ENCODE results near the gene KCTD10. TPM values are rescaled to one million over a fixed set of nuclear protein-coding genes. Genes with fewer than 3 reads are reported as not detected.

KCTD10 gene
- total and polyA plus RNA-seq, 8 donors, result 6.7 to 16.7 (median 10.7) TPM

GRCh38 chr12:109504068-109504467, 27.0 kb upstream of the KCTD10 start:
- FAIRE-seq (no peak), DNase-seq (no peak), ATAC-seq (no peak)
- TF ChIP-seq CTCF (IDR thresholded peaks at IDR 0.05), result no peak
- H3K27me3 ChIP-seq, result no peaks in the 10 kb centered on the region
- H3K4me1 ChIP-seq, result no peaks in the 10 kb centered on the region
- H3K36me3 ChIP-seq, result peaks cover 20 to 95% (median 30%) of the 10 kb centered on the region in 3 donors
- no peak overlapping the region for H3K4me3 ChIP-seq
- intact Hi-C loops (cut with DNase I), result no loop called here
- H3K27ac ChIP-seq, result no peak overlapping the region
- H3K9me3 ChIP-seq, result no peaks in the 10 kb centered on the region
- WGBS, 2 donors, result 53 to 54% methylated on average over 1 of the region's 1 CpG

GRCh38 chr12:109503611-109504010, 26.5 kb upstream of the KCTD10 start:
- Histone ChIP-seq H3K27ac (no peak overlapping the region), H3K27me3 (no peaks in the 10 kb centered on the region), H3K36me3 (peaks cover 20 to 94% (median 30%) of the 10 kb centered on the region in 3 donors), H3K4me1 (no peaks in the 10 kb centered on the region), H3K4me3 (no peak overlapping the region), H3K9me3 (no peaks in the 10 kb centered on the region)
- no peak for TF ChIP-seq CTCF (IDR thresholded peaks at IDR 0.05)
- ATAC-seq (no peak), FAIRE-seq (no peak), DNase-seq (no peak)
- WGBS, 2 donors, result 54 to 70% methylated on average over 3 of the region's 3 CpGs
- intact Hi-C loops (cut with DNase I), result no loop called here

- 95 to 96% methylated on average over 5 of the region's 5 CpGs for WGBS, 2 donors
- intact Hi-C loops (cut with DNase I), result no loop called here
- no peak for TF ChIP-seq CTCF (IDR thresholded peaks at IDR 0.05)
- Histone ChIP-seq H3K27me3 (no peaks in the 10 kb centered on the region), H3K9me3 (no peaks in the 10 kb centered on the region), H3K27ac (no peak overlapping the region), H3K36me3 (peaks cover 20 to 90% (median 22%) of the 10 kb centered on the region in 3 donors), H3K4me1 (no peaks in the 10 kb centered on the region), H3K4me3 (no peak overlapping the region)
- DNase-seq (no peak), ATAC-seq (no peak), FAIRE-seq (no peak)
Observed at GRCh38 chr12:109502332-109502731, 25.2 kb upstream of the KCTD10 start.

GRCh38 chr12:109501299-109501698, 24.2 kb upstream of the KCTD10 start:
- peaks cover 20 to 80% (median 22%) of the 10 kb centered on the region in 3 donors for H3K36me3 ChIP-seq
- TF ChIP-seq CTCF (IDR thresholded peaks at IDR 0.05), result no peak
- H3K4me3 ChIP-seq, result no peak overlapping the region
- ATAC-seq (no peak), FAIRE-seq (no peak), DNase-seq (no peak)
- H3K9me3 ChIP-seq, result no peaks in the 10 kb centered on the region
- WGBS, 2 donors, result 87 to 94% methylated on average over 6 of the region's 6 CpGs
- intact Hi-C loops (cut with DNase I), result no loop called here
- no peaks in the 10 kb centered on the region for H3K4me1 ChIP-seq
- H3K27ac ChIP-seq, result no peak overlapping the region
- H3K27me3 ChIP-seq, result no peaks in the 10 kb centered on the region

GRCh38 chr12:109500406-109501185, 23.5 kb upstream of the KCTD10 start:
- no peak for FAIRE-seq
- Histone ChIP-seq H3K27me3 (no peaks in the 10 kb centered on the region), H3K36me3 (peaks cover 15 to 74% (median 18%) of the 10 kb centered on the region in 3 donors), H3K4me1 (no peaks in the 10 kb centered on the region), H3K27ac (no peak overlapping the region), H3K4me3 (no peak overlapping the region), H3K9me3 (no peaks in the 10 kb centered on the region)
- intact Hi-C loops (cut with DNase I), result no loop called here
- ATAC-seq, result no peak
- 88 to 89% methylated on average over 9 of the region's 9 CpGs for WGBS, 2 donors
- DNase-seq, result no peak
- no peak for TF ChIP-seq CTCF (IDR thresholded peaks at IDR 0.05)

Measured in pancreas (tissue), 10 donors.